IMR-90 (cell line): Measurements from ENCODE around the gene OTP. TPM values are rescaled to one million over a fixed set of nuclear protein-coding genes. Genes with fewer than 3 reads are reported as not detected.

Source experiments
- ATAC-seq: fragments of 200-7000 bp; cut with Tn5 transposase; 2 replicates; pipeline ENCODE4 v1.9.1; 2020; ENCODE audit warnings: low read depth, mild to moderate bottlenecking, moderate library complexity
- BruUV-seq: library from RNA; stranded (reverse); fragments of 400-500 nt; replicated peaks from 2 replicates; lab custom pipeline; 2021; lab: Mats Ljungman, UMichigan
- CTCF ChIA-PET: fragments of 300-600 bp; formaldehyde crosslinking; extraction: SDS; loops from one replicate; lab custom pipeline; 2021; ENCODE audit warnings: antibody characterized with exemption; lab: Yijun Ruan, JAX
- POLR2A ChIA-PET: fragments of 300-600 bp; sonication (Branson Sonifier 250); formaldehyde crosslinking; loops from one replicate; lab custom pipeline; 2022; ENCODE audit warnings: antibody characterized with exemption; ENCODE audit not compliant: unreplicated experiment; lab: Charles Lee
- DNase-seq: peaks from one replicate; pipeline ENCODE4 v3.0.0; 2013
- H2AFZ ChIP-seq: replicated peaks from 2 replicates; pipeline ENCODE3; 2013; ENCODE audit warnings: low read length, mild to moderate bottlenecking; ENCODE audit not compliant: poor library complexity
- H2AK5ac ChIP-seq: 2 replicates; pipeline ENCODE4 v1.6.1; 2013; ENCODE audit warnings: low read depth, low read length, inconsistent platforms
- H2AK9ac ChIP-seq: replicated peaks from 2 replicates; pipeline ENCODE3; 2013; ENCODE audit warnings: mild to moderate bottlenecking, low read depth, low read length, moderate library complexity; ENCODE audit not compliant: poor library complexity
- H2BK120ac ChIP-seq: 2 replicates; pipeline ENCODE4 v1.6.1; 2013; ENCODE audit warnings: low read depth, low read length, inconsistent platforms
- H2BK15ac ChIP-seq: 3 replicates; pipeline ENCODE4 v1.6.1; 2013; ENCODE audit warnings: low read depth, low read length, inconsistent platforms
- H2BK20ac ChIP-seq: 2 replicates; pipeline ENCODE4 v1.6.1; 2013; ENCODE audit warnings: low read depth, mild to moderate bottlenecking, inconsistent platforms, low read length, moderate library complexity
- H2BK5ac ChIP-seq: 2 replicates; pipeline ENCODE4 v1.6.1; 2013; ENCODE audit warnings: mild to moderate bottlenecking, low read depth, low read length, inconsistent platforms; ENCODE audit not compliant: poor library complexity, severe bottlenecking
- H3K14ac ChIP-seq: replicated peaks from 2 replicates; pipeline ENCODE4 v1.6.1; 2013; ENCODE audit warnings: low read depth, low read length, inconsistent platforms
- H3K18ac ChIP-seq: 2 replicates; pipeline ENCODE4 v1.6.1; 2013; ENCODE audit warnings: low read depth, low read length, control low read depth
- H3K23ac ChIP-seq: 2 replicates; pipeline ENCODE4 v1.6.1; 2013; ENCODE audit warnings: low read depth, low read length, inconsistent platforms
- H3K27ac ChIP-seq: 2 replicates; pipeline ENCODE4 v1.5.1; 2013; ENCODE audit warnings: mild to moderate bottlenecking, control low read depth, low read length; ENCODE audit not compliant: insufficient read depth
- H3K27me3 ChIP-seq: 2 replicates; pipeline ENCODE4 v1.6.1; 2013; ENCODE audit warnings: low read length; ENCODE audit not compliant: control insufficient read depth, insufficient read depth
- H3K36me3 ChIP-seq: 2 replicates; pipeline ENCODE4 v1.6.1; 2013; ENCODE audit warnings: low read length, mixed read lengths; ENCODE audit not compliant: control insufficient read depth, insufficient read depth
- H3K4ac ChIP-seq: 2 replicates; pipeline ENCODE4 v1.6.1; 2013; ENCODE audit warnings: low read depth, low read length, inconsistent platforms
- H3K4me1 ChIP-seq: 2 replicates; pipeline ENCODE4 v1.6.1; 2013; ENCODE audit warnings: low read length, mixed read lengths; ENCODE audit not compliant: control insufficient read depth, insufficient read depth
- H3K4me2 ChIP-seq: 2 replicates; pipeline ENCODE4 v1.6.1; 2013; ENCODE audit warnings: low read depth, mild to moderate bottlenecking, control low read depth, low read length, moderate library complexity
- H3K4me3 ChIP-seq: 2 replicates; pipeline ENCODE4 v1.5.1; 2013; ENCODE audit warnings: low read depth, mild to moderate bottlenecking, control low read depth, low read length, moderate library complexity; ENCODE audit not compliant: insufficient read depth
- H3K56ac ChIP-seq: 2 replicates; pipeline ENCODE4 v1.6.1; 2013; ENCODE audit warnings: low read length, inconsistent platforms; ENCODE audit not compliant: insufficient read depth; ENCODE audit errors: extremely low read depth
- H3K79me1 ChIP-seq, 2 experiments: 2 replicates each; pipeline ENCODE4 v1.6.1; 2013; ENCODE audit warnings: low read length in 2 of 2, inconsistent platforms in 1 of 2, low read depth in 1 of 2
- H3K9ac ChIP-seq: 2 replicates; pipeline ENCODE4 v1.6.1; 2013; ENCODE audit warnings: low read depth, low read length, control low read depth
- H3K9me1 ChIP-seq: 2 replicates; pipeline ENCODE4 v1.6.1; 2013; ENCODE audit warnings: low read length, inconsistent platforms; ENCODE audit not compliant: insufficient read depth
- H3K9me3 ChIP-seq: 2 replicates; pipeline ENCODE4 v1.6.1; 2013; ENCODE audit warnings: low read length; ENCODE audit not compliant: control insufficient read depth, insufficient read depth
- H4K20me1 ChIP-seq: 2 replicates; pipeline ENCODE4 v1.6.1; 2013; ENCODE audit warnings: low read length, inconsistent platforms; ENCODE audit not compliant: insufficient read depth
- H4K5ac ChIP-seq: 2 replicates; pipeline ENCODE4 v1.6.1; 2013; ENCODE audit warnings: mild to moderate bottlenecking, low read depth, low read length, control low read depth
- H4K8ac ChIP-seq, 2 experiments: 2 replicates each; pipeline ENCODE4 v1.6.1; 2013; ENCODE audit warnings: low read depth in 2 of 2, low read length in 2 of 2, control low read depth in 1 of 2, inconsistent platforms in 1 of 2
- H4K91ac ChIP-seq: 2 replicates; pipeline ENCODE4 v1.6.1; 2013; ENCODE audit warnings: low read depth, low read length, inconsistent platforms; ENCODE audit not compliant: insufficient read depth
- BHLHE40 ChIP-seq: fragments of 150-350 bp; IDR thresholded peaks from 2 replicates; pipeline ENCODE4 v1.6.1; 2016; ENCODE audit warnings: mild to moderate bottlenecking, low read depth, low read length
- CEBPB ChIP-seq: IDR thresholded peaks from 2 replicates; pipeline ENCODE4 v1.6.1; 2012; ENCODE audit warnings: low read depth, low read length, improper control_type of control experiment
- CHD1 ChIP-seq: IDR thresholded peaks from 2 replicates; pipeline ENCODE4 v1.6.1; 2012; ENCODE audit warnings: low read depth, low read length, improper control_type of control experiment
- FOS ChIP-seq: fragments of 150-350 bp; IDR thresholded peaks from 2 replicates; pipeline ENCODE4 v1.6.1; 2016; ENCODE audit warnings: low read depth, low read length
- MAFK ChIP-seq: IDR thresholded peaks from 2 replicates; pipeline ENCODE4 v1.6.1; 2012; ENCODE audit warnings: low read depth, low read length, improper control_type of control experiment
- MAZ ChIP-seq: IDR thresholded peaks from 2 replicates; pipeline ENCODE4 v1.6.1; 2012; ENCODE audit warnings: low read depth, mild to moderate bottlenecking, low read length, improper control_type of control experiment, moderate library complexity, borderline replicate concordance
- NFE2L2 ChIP-seq: fragments of 150-350 bp; IDR thresholded peaks from 2 replicates; pipeline ENCODE4 v1.6.1; 2016; ENCODE audit warnings: low read depth, mild to moderate bottlenecking, low read length
- POLR2A ChIP-seq: IDR thresholded peaks from 2 replicates; pipeline ENCODE4 v1.6.1; 2012; ENCODE audit warnings: mild to moderate bottlenecking, low read depth, low read length
- RAD21 ChIP-seq: IDR thresholded peaks from 2 replicates; pipeline ENCODE4 v1.6.1; 2012; ENCODE audit warnings: low read length, improper control_type of control experiment
- RCOR1 ChIP-seq: IDR thresholded peaks from 2 replicates; pipeline ENCODE4 v1.6.1; 2012; ENCODE audit warnings: mild to moderate bottlenecking, low read length, improper control_type of control experiment; ENCODE audit not compliant: insufficient replicate concordance
- RFX5 ChIP-seq: IDR thresholded peaks from 2 replicates; pipeline ENCODE4 v1.8.0; 2012; ENCODE audit warnings: low read depth, mild to moderate bottlenecking, low read length, moderate library complexity
- SMC3 ChIP-seq: fragments of 150-350 bp; IDR thresholded peaks from 2 replicates; pipeline ENCODE4 v1.6.1; 2016; ENCODE audit warnings: low read depth, mild to moderate bottlenecking, antibody characterized with exemption, low read length, moderate library complexity
- WGBS, 2 experiments: methylation state at CpG; one replicate each; pipeline versions ENCODE4 v1.1.5 to v1.1.7; 2013; ENCODE audit warnings: missing lambda C conversion rate in 2 of 2; ENCODE audit not compliant: insufficient read length in 1 of 2; ENCODE audit errors: extremely low coverage in 2 of 2; 5-methylcytosine and 5-hydroxymethylcytosine counted together
- dilution Hi-C: fragments of 300-500 bp; cut with HindIII; formaldehyde crosslinking; loops from one replicate; pipeline ENCODE4 v1.14.3; 2018; ENCODE audit warnings: low sequenced_read_pairs; ENCODE audit not compliant: unreplicated experiment
- in situ Hi-C: fragments of 300-500 bp; cut with MboI; formaldehyde crosslinking; loops from 3 replicates; pipeline ENCODE4 v1.14.3; 2019; ENCODE audit warnings: low sequenced_read_pairs, inconsistent platforms, mixed read lengths
- intact Hi-C: fragments of 100-400 bp; cut with micrococcal nuclease; formaldehyde crosslinking; loops from 2 replicates; pipeline ENCODE4 v1.10.0; 2022
- polyA plus RNA-seq, 3 experiments: library from polyadenylated mRNA; depleted of rRNA; stranded (reverse); fragments of >200 nt; gene quantifications; 2 replicates each; pipeline ENCODE4 v1.2.3, GENCODE V29; 2012; ENCODE audit warnings: low replicate concordance in 1 of 3
- total RNA-seq: library from RNA; depleted of rRNA; stranded (reverse); fragments of >200 nt; gene quantifications from 2 replicates; pipeline ENCODE4 v1.2.3, GENCODE V29; 2012
- TF ChIP-seq, protein P1 (sequence below): fragments of 150-350 bp; IDR thresholded peaks from 2 replicates; pipeline ENCODE4 v1.6.1; 2017; ENCODE audit warnings: mild to moderate bottlenecking, antibody characterized with exemption, low read length, low read depth
- TF ChIP-seq, protein P2 (sequence below): fragments of 150-350 bp; IDR thresholded peaks from 2 replicates; pipeline ENCODE4 v1.6.1; 2016; ENCODE audit warnings: low read depth, mild to moderate bottlenecking, low read length, moderate library complexity, borderline replicate concordance

OTP gene
- total and polyA plus RNA-seq, 2 of the 4 experiments (the other 2 are of a cell fraction) = not detected

DNA sequence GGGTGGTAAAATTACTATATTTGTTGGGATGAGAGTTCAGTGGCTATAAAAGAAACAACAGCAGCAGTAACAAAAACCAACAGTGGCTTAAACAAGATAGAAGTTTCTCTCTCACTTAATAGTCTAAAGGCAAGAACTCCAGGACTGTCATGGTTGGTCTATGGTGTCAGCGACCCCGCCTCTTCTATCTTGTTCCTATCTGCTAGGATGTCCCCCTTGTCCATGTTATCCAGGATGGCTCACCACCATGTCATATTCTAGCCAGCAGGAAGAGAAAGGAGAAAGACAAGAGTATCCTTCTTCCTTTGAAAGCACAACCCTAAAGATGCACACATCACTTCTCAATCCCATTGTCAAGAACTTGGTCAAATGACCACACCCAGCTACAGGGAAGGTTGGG lies 11.3 kb upstream of the OTP start:
- ATAC-seq (no peak), DNase-seq (no peak)
- H3K9me1 ChIP-seq = no peaks in the 10 kb centered on the region
- no peak overlapping the region for H4K91ac ChIP-seq
- in situ Hi-C loops (no loop called here), intact Hi-C loops (loop anchor here (10.0 kb wide), 1 partner anchor 355 kb away; no protein-coding TSS in a partner anchor), dilution Hi-C loops (no loop called here)
- H3K27ac ChIP-seq = no peak overlapping the region
- no TSS peak for BruUV-seq
- H2BK20ac ChIP-seq = no peak overlapping the region
- H4K8ac ChIP-seq = no peak overlapping the region
- no CpG with 5 or more reads among the region's 2 CpGs for WGBS, 2 experiments
- peaks cover 75% of the 10 kb centered on the region for H3K27me3 ChIP-seq
- no peak overlapping the region for H2AK5ac ChIP-seq
- no peak overlapping the region for H4K5ac ChIP-seq
- no peak overlapping the region for H3K4ac ChIP-seq
- H2AK9ac ChIP-seq = no peak overlapping the region
- no peak overlapping the region for H3K4me2 ChIP-seq
- H2BK15ac ChIP-seq = no peak overlapping the region
- no peak overlapping the region for H3K14ac ChIP-seq
- no peaks in the 10 kb centered on the region for H3K79me1 ChIP-seq
- H3K56ac ChIP-seq = no peak overlapping the region
- TF ChIP-seq RFX5 (no peak), RAD21 (no peak), BHLHE40 (no peak), SMC3 (no peak), NFE2L2 (no peak), RCOR1 (no peak), MAZ (no peak), MAFK (no peak), CEBPB (no peak), CHD1 (no peak), POLR2A (no peak), FOS (no peak)
- TF ChIP-seq, protein P1, sequence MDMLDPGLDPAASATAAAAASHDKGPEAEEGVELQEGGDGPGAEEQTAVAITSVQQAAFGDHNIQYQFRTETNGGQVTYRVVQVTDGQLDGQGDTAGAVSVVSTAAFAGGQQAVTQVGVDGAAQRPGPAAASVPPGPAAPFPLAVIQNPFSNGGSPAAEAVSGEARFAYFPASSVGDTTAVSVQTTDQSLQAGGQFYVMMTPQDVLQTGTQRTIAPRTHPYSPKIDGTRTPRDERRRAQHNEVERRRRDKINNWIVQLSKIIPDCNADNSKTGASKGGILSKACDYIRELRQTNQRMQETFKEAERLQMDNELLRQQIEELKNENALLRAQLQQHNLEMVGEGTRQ = no peak
- TF ChIP-seq, protein P2, sequence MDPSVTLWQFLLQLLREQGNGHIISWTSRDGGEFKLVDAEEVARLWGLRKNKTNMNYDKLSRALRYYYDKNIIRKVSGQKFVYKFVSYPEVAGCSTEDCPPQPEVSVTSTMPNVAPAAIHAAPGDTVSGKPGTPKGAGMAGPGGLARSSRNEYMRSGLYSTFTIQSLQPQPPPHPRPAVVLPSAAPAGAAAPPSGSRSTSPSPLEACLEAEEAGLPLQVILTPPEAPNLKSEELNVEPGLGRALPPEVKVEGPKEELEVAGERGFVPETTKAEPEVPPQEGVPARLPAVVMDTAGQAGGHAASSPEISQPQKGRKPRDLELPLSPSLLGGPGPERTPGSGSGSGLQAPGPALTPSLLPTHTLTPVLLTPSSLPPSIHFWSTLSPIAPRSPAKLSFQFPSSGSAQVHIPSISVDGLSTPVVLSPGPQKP = no peak
- H3K36me3 ChIP-seq = no peaks in the 10 kb centered on the region
- no peaks in the 10 kb centered on the region for H4K20me1 ChIP-seq
- CTCF ChIA-PET = no interaction called here
- H3K18ac ChIP-seq = no peak overlapping the region
- H3K9ac ChIP-seq = no peak overlapping the region
- H3K4me1 ChIP-seq = peaks cover 2% of the 10 kb centered on the region; the same call in 1 of the 2 replicates
- H3K9me3 ChIP-seq = 0 out of 2 replicates have a peak, but pooled peaks cover 2% of the 10 kb centered on the region
- H3K4me3 ChIP-seq = no peak overlapping the region
- no peak overlapping the region for H3K23ac ChIP-seq
- H2BK5ac ChIP-seq = no peak overlapping the region
- H2AFZ ChIP-seq = no peak overlapping the region
- POLR2A ChIA-PET = no interaction called here
- no peak overlapping the region for H2BK120ac ChIP-seq
